NCI-H2227 treated with DMSO at 0.1 percent for 48 hours (cell line): ENCODE data around the gene EPS8L3.
"Not testable (repeated sequence)": the region's sequence is repeated elsewhere in the genome, so short reads cannot be mapped to it uniquely, and the experiment has no call there.

Source experiments
- DNase-seq: peaks from one replicate; lab custom pipeline; 2025; lab: John Stamatoyannopoulos, UW

The EPS8L3 gene, protein sequence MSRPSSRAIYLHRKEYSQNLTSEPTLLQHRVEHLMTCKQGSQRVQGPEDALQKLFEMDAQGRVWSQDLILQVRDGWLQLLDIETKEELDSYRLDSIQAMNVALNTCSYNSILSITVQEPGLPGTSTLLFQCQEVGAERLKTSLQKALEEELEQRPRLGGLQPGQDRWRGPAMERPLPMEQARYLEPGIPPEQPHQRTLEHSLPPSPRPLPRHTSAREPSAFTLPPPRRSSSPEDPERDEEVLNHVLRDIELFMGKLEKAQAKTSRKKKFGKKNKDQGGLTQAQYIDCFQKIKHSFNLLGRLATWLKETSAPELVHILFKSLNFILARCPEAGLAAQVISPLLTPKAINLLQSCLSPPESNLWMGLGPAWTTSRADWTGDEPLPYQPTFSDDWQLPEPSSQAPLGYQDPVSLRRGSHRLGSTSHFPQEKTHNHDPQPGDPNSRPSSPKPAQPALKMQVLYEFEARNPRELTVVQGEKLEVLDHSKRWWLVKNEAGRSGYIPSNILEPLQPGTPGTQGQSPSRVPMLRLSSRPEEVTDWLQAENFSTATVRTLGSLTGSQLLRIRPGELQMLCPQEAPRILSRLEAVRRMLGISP

GRCh38 chr1:109763646-109764415 is at the start of gene EPS8L3:
TSS of gene EPS8L3 (minus strand) at chr1:109763923. CDS start at chr1:109761749, 2,174 bp downstream.
- DNase-seq, result no peak

DNA sequence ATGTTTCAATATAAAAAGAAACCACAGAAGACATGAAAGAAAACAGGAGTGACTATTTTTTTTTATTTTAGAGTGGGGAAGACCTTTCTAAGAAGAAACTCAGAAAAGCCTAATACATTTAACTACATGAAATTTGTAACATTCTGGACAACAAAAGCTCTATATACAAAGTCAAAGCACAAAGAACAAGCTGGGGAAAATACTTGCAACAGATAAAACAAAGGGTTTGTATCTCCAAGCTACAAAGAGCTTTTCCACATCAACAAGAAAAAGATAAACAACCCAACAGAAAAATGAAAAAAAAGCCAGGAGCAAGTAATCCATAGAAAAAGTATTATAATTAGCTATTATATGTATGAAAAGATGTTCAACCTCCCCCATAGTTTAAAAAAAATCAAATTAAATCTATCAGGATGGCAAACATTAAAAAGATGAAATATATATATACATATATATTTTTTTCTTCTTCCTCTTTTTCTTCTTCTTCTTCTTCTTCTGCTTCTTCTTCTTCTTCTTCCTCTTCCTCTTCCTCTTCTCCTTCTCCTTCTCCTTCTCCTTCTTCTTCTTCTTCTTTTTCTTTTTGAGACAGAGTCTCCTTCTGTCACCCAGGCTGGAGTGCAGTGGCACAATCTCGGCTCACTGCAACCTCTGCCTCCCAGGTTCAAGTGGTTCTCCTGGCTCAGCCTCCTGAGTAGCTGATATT is 49.1 kb upstream of the EPS8L3 start:
- DNase-seq, result no peak

GRCh38 chr1:109808703-109809102 is 45.0 kb upstream of the EPS8L3 start:
- DNase-seq, result no peak

DNA sequence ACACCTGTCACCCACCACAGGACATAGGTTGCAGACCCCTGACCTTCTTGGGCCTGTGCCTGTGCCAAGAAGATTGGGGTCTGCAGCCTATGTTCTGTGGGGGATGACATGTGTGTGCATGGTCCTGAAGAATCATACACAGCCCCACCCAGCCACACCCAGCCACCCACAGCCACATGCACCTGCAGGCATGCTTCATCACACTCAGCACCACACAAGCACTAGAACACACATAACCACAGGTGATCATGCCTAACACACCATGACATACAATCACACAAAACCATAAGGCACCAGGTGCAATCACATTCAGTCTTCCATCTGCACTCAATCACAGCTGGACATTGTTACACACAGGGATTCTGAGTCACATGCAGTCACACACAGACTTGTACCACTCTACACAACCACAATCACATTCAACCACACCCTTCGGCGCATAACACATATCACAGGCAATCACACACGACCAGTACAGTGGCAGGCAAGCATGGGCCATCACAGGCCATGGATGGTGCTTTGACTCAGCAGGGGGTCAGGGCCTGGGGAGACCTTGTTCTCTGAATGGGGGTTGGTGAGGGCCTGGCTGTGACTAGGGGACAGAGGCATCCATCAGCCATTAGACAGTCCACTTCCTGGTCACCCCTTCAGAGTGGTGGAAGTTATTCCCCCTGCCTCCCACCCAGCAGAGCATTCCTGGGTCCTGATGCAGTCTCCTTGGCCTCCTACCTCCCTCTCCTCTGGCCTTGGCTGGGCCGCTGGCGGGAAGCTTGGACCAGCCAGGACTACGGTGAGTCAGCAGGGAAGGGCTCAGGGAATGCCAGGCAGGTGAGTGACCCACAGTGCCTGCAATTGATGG is 44.3 kb upstream of the EPS8L3 start:
- DNase-seq, result no peak

DNA sequence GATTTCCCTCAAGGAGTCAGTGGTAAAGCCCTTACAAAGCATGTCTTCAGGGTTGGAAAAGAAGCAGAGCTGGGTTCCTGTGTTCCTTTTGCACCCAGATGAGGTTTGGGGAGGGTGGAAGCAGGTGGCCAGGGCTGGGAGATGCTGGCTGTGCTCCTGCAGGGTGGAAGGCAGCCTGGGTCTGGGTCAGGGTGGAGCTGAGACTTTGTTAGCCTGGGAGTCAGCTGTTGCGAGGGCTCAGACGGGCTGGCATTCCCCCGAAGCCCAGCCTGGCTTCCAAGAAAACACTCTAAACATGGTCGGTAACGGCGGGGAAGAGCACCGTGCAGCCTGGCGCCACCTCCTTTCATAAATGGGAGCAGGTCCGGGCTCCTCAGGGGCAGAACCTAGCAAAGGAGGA is 43.7 kb upstream of the EPS8L3 start:
- DNase-seq, result no peak

- DNase-seq, result no peak
These were observed 43.1 kb upstream of the EPS8L3 start for GRCh38 chr1:109806733-109807400.

DNA sequence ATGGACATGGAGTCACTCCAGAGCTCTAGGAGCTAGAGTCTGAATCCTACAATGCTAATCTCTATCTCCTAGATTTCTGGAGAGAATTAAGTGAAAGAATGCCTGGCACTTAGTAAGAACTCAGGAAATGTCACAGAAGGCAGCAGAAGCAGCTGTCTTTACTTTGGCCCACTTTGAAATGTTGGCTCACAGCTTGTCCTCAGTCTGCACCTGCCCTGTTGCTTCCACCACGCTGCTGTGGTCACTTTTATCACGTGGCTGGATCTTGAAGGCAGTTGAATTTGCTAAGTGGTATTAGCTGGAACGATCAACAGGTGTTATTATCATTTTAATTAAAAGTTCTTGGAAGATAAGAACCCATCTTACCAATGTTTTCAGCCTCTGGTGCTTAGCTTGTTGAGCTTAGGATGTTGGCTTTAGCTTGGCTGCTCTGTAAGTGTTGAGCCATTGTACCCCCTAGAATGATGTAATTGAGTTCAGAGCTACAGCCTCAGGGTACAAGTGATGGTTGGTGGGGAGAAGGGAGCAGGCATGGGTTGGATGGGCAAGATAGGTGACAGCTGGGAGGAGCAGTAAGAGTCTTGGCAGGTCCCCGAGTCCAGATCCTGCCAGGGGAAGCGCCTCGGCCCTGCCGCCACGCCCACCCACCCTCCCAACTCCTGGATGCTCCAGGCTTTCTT is 41.9 kb upstream of the EPS8L3 start:
- DNase-seq, result no peak

DNA sequence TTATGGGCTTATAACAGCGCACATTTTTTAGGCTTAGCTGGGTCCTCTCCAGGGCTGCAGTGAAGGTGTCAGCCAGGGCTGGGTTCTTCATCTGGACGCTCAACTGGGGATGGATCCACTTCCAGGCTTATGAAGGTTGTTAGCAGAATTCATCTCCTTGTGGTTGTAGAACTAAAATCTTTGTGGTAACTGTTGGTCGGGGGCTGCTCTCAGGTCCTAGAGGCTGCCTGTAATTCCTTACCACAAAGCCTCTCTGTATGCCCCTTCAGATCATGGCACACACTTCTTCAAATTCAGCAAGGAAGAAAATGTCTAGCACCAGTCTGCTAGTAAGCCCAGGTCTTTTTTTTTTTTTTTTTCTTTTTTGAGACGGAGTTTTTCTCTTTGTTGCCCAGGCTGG is 40.9 kb upstream of the EPS8L3 start:
- DNase-seq, result no peak

DNA sequence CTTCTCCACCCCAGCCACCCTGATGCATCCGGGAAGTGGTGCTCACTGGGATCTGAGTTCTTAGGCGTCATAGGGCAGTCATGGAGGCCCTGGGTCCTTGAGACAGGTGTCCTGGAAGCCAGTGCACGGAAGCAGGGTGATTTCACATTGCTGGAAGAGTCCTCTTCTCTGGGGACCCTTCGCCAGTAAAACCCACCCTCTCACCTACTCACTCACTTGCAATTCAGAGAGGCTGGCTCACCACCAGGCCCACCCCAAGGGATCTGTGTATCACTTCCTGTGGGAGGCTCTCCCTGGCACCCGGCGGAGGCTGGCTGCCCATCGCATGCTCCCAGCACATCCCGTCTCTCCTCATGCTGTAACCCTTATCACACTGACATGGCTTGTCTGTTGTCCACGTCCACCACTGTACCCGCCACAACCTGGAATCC is 40.2 kb upstream of the EPS8L3 start:
- DNase-seq, result no peak

GRCh38 chr1:109802901-109803561 is 39.3 kb upstream of the EPS8L3 start:
- DNase-seq, result no peak

DNA sequence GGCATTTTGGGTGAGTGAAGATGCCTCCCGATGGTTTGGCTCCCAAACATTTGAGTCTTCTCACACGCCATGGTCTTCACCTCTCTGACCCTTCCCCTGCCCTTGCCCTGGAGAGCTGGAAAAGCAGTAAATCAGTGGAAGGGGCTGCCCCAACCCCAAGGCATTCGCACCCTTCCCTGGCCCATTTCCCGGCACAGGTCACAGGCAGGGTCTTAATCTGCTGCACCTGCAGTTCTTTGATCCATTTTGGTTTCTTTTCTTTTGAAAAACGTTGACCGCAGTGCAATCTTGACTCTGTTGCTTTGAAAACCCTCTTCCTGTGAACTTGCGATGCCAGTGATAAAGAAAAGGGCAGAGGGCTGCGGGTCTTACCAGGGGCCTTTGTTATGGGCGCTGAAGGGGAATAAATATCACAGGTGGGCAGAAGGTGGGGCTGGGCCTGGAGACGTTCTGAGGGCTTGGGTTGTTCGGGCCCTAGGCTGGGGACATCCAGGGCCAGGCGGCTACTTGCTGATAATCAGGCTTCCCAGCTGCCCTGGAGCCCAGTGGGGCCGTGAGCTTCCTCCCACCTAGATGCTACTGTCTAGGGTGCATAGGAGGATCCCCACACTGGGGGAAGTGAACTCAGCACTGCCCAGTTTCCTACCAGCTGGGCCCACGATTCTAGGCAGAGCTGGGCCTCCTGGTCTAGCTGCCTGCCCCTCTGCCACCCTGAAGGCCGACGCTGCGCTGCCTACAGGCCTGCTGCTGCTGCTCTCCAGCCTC is 38.6 kb upstream of the EPS8L3 start:
- DNase-seq, result no peak

GRCh38 chr1:109801791-109802135 is 38.0 kb upstream of the EPS8L3 start:
- DNase-seq, result no peak

DNA sequence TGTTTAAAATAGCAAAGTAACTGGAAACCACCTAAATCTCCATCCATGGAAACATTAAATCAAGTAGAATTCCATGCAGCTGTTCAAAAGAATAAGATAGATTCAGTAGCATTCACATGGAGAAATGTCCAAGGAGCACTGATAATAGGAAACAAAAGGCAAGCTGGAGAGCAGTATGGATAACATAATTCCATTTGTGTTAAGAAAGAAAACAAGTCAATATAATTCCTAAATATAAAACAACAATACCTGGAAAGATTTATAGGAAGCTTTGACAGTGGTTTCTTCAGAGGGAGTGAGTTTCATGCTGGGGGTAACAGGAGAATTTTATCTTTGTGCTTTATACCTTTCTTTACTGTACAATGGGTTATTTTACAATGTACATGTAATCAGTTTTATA is 36.6 kb upstream of the EPS8L3 start:
- no peak for DNase-seq

GRCh38 chr1:109799445-109799844 is 35.7 kb upstream of the EPS8L3 start:
- no peak for DNase-seq

- DNase-seq, result not testable (repeated sequence)
These were observed 33.5 kb upstream of the EPS8L3 start for GRCh38 chr1:109797303-109797595.

- no peak for DNase-seq
These were observed 33.0 kb upstream of the EPS8L3 start for GRCh38 chr1:109796484-109797302.

GRCh38 chr1:109794319-109795132 is 30.8 kb upstream of the EPS8L3 start:
- DNase-seq, result peak; percentile 70
